Natural killer cell treated with Interleukin-12 subunit alpha and Interleukin-12 subunit beta and Interleukin-15 and Interleukin-18, amount 100 ng/mL, for 72 hours (primary cell): ENCODE measurements around the gene CHN2. TPM values are rescaled to one million over a fixed set of nuclear protein-coding genes. Genes with fewer than 3 reads are reported as not detected.

Experiments used
- ATAC-seq, 2 donors: fragments of 150-1000 bp; cut with Tn5 transposase in 1 of 2; sonication (Bioruptor Pico), chemical (Tn5 transposase) in 1 of 2; 2 replicates each; pipeline ENCODE4 v1.10.0; 2021
- DNase-seq: peaks from one replicate; pipeline ENCODE4 v3.0.0; 2022; ENCODE audit warnings: low spot score
- H3K27ac Mint-ChIP-seq, 2 donors: 1 replicate in 1 of 2; 2 replicates in 1 of 2; pipeline ENCODE4 v1.8.0; 2022; ENCODE audit warnings: mixed read lengths in 2 of 2, mild to moderate bottlenecking in 1 of 2, moderate library complexity in 1 of 2
- H3K27me3 Mint-ChIP-seq, 2 donors: 1 replicate in 1 of 2; 2 replicates in 1 of 2; pipeline ENCODE4 v1.8.0; 2022; ENCODE audit warnings: mixed read lengths in 2 of 2
- H3K36me3 Mint-ChIP-seq: one replicate; pipeline ENCODE4 v1.8.0; 2022; ENCODE audit warnings: mixed read lengths
- H3K4me1 Mint-ChIP-seq, 2 donors: 1 replicate in 1 of 2; 2 replicates in 1 of 2; pipeline ENCODE4 v1.8.0; 2022; ENCODE audit warnings: low read depth in 2 of 2, mixed read lengths in 2 of 2, mild to moderate bottlenecking in 1 of 2
- H3K4me3 Mint-ChIP-seq: one replicate; pipeline ENCODE4 v1.8.0; 2022; ENCODE audit warnings: mixed read lengths
- H3K9me3 Mint-ChIP-seq: 2 replicates; pipeline ENCODE4 v1.8.0; 2022; ENCODE audit warnings: mixed read lengths
- total RNA-seq, 2 donors: library from RNA; stranded (reverse); gene quantifications; one replicate each; pipeline ENCODE4 v1.2.3, GENCODE V29; 2022

The CHN2 gene
- total RNA-seq, 2 donors from 2014 or later: 0.70 to 2.1 TPM

- ATAC-seq (no peak), DNase-seq (no peak)
- Mint-ChIP-seq H3K36me3 (peaks cover 11% of the 10 kb centered on the region), H3K27ac (no peak overlapping the region), H3K4me1 (no peaks in the 10 kb centered on the region), H3K9me3 (no peaks in the 10 kb centered on the region), H3K27me3 (peaks cover 18 to 30% of the 10 kb centered on the region in 2 donors), H3K4me3 (no peak overlapping the region)
These were observed 30.7 kb upstream of the CHN2 start for GRCh38 chr7:29163854-29164253.

- Mint-ChIP-seq H3K4me1 (no peaks in the 10 kb centered on the region), H3K9me3 (no peaks in the 10 kb centered on the region), H3K27ac (no peak overlapping the region), H3K27me3 (peaks cover 22% of the 10 kb centered on the region in 2 donors), H3K36me3 (peaks cover 11% of the 10 kb centered on the region), H3K4me3 (no peak overlapping the region)
- ATAC-seq: no peak
- no peak for DNase-seq
These were observed 26.9 kb upstream of the CHN2 start for GRCh38 chr7:29167721-29168120.

DNA sequence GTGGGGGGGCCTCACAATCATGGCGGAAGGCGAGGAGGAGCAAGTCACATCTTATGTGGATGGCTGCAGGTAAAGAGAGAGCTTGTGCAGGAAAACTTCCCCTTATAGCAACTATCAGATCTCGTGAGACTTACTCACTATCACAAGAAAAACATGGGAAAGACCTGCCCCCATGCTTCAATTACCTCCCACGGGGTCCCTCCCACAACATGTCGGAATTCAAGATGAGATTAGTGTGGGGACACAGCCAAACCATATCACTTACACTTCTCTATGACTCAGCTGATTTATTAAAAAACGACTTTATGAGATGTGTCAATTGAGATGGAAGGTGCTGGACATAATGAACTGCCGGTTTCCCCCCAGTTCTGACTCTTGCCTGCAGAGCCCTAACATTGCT lies 23.8 kb upstream of the CHN2 start:
- DNase-seq (no peak), ATAC-seq (no peak)
- H3K4me1 Mint-ChIP-seq: no peaks in the 10 kb centered on the region
- no peak overlapping the region for H3K27ac Mint-ChIP-seq
- H3K36me3 Mint-ChIP-seq: peaks cover 8% of the 10 kb centered on the region
- no peak overlapping the region for H3K4me3 Mint-ChIP-seq
- no peaks in the 10 kb centered on the region for H3K9me3 Mint-ChIP-seq
- H3K27me3 Mint-ChIP-seq: peaks cover 14 to 19% of the 10 kb centered on the region in 2 donors

GRCh38 chr7:29173458-29173857 lies 21.1 kb upstream of the CHN2 start:
- H3K27me3 Mint-ChIP-seq: peaks cover 12 to 24% of the 10 kb centered on the region in 2 donors
- H3K4me1 Mint-ChIP-seq: peaks cover 6 to 8% of the 10 kb centered on the region in 2 donors
- H3K36me3 Mint-ChIP-seq: no peaks in the 10 kb centered on the region
- H3K4me3 Mint-ChIP-seq: no peak overlapping the region
- no peaks in the 10 kb centered on the region for H3K9me3 Mint-ChIP-seq
- ATAC-seq (no peak), DNase-seq (no peak)
- H3K27ac Mint-ChIP-seq: no peak overlapping the region

- Mint-ChIP-seq H3K9me3 (no peaks in the 10 kb centered on the region), H3K4me3 (no peak overlapping the region), H3K4me1 (peaks cover 6 to 9% of the 10 kb centered on the region in 2 donors), H3K36me3 (no peaks in the 10 kb centered on the region), H3K27ac (no peak overlapping the region), H3K27me3 (peaks cover 14 to 17% of the 10 kb centered on the region in 2 donors)
- DNase-seq (no peak), ATAC-seq (peak; percentile 51 to 52)
These were observed 16.5 kb upstream of the CHN2 start for GRCh38 chr7:29177963-29178600.

DNA sequence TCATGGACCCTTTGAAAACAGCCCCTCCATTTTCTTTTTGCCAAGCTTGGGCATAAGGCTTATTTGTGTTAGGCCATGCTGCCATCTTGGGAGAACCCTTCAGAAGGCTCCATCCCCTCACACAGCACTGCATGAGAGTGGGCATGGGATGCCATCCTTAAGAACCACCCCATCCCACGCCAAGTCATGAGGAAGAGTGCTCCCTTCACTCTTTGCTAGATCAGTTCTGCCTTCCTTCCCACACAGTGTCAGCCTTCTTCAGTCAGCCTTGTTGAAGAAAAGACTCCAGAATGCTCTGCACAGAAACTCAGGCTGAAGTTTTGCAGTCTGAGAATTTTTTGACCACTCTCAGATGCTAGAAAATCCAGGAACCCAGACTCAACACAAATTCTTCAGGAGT lies 15.5 kb upstream of the CHN2 start:
- H3K4me3 Mint-ChIP-seq: no peak overlapping the region
- no peaks in the 10 kb centered on the region for H3K36me3 Mint-ChIP-seq
- peaks cover 14 to 17% of the 10 kb centered on the region in 2 donors for H3K27me3 Mint-ChIP-seq
- DNase-seq (no peak), ATAC-seq (no peak)
- H3K4me1 Mint-ChIP-seq: peaks cover 6 to 9% of the 10 kb centered on the region in 2 donors
- H3K9me3 Mint-ChIP-seq: no peaks in the 10 kb centered on the region
- no peak overlapping the region for H3K27ac Mint-ChIP-seq

GRCh38 chr7:29184599-29184998 lies 10.0 kb upstream of the CHN2 start:
- no peak for ATAC-seq
- Mint-ChIP-seq H3K36me3 (no peaks in the 10 kb centered on the region), H3K27me3 (peaks cover 5 to 7% of the 10 kb centered on the region in 2 donors), H3K4me3 (no peak overlapping the region), H3K9me3 (no peaks in the 10 kb centered on the region), H3K4me1 (peaks cover under 1 to 1% of the 10 kb centered on the region in 2 donors), H3K27ac (no peak overlapping the region)
- no peak for DNase-seq

DNA sequence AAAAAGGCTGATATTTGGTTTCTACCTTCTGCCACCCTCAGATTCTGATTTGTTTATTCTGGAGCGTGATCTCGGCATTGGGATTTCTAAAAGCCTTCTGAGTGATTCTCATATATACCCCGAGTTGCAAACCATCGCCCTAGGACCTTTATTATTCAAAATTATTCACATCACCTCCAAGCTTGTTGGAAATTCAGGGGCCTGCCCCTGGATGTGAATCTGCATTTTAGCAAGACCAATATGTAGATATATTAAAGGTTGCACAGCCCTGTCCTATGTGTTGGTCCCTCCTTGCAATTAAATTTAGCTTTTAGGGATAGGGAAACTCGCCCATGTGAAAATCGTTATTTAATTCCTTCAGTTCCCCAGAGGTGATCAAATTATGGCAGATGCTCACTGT lies 9.0 kb upstream of the CHN2 start:
- Mint-ChIP-seq H3K4me1 (peaks cover 3 to 5% of the 10 kb centered on the region in 2 donors), H3K27me3 (peaks cover 7% of the 10 kb centered on the region in 2 donors), H3K36me3 (no peaks in the 10 kb centered on the region), H3K9me3 (no peaks in the 10 kb centered on the region), H3K27ac (no peak overlapping the region), H3K4me3 (no peak overlapping the region)
- ATAC-seq (no peak), DNase-seq (no peak)

DNA sequence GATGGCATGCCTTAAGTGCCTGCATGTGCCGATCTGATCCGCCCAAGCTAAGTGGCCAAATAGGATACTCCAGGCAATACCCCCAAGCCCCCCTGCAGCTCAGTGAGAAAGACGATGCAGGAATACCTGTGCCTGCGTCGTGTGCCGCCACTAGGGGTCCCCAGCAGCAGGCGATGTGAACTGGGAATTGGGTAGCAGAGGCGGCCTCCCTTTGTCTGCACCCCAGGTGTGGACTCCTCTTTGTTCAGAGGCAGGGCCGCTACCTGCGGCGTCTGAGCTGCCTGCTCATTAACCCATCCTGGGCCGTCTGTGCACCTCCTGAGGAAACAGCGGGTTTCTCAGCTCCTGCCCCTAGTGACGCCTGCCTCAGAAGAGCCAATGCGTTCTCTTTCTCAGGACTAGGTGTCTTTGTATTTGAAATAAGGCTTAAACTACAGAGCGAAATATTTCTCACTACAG lies 4.8 kb upstream of the CHN2 start:
- ATAC-seq: peak; percentile 52 to 74
- Mint-ChIP-seq H3K27ac (peak overlapping the region in 1 of 2 donors; percentile 18), H3K36me3 (no peaks in the 10 kb centered on the region), H3K27me3 (peaks cover 17 to 23% of the 10 kb centered on the region in 2 donors), H3K4me1 (peaks cover 10% of the 10 kb centered on the region in 2 donors), H3K4me3 (no peak overlapping the region), H3K9me3 (no peaks in the 10 kb centered on the region)
- peak; percentile 65 for DNase-seq

DNA sequence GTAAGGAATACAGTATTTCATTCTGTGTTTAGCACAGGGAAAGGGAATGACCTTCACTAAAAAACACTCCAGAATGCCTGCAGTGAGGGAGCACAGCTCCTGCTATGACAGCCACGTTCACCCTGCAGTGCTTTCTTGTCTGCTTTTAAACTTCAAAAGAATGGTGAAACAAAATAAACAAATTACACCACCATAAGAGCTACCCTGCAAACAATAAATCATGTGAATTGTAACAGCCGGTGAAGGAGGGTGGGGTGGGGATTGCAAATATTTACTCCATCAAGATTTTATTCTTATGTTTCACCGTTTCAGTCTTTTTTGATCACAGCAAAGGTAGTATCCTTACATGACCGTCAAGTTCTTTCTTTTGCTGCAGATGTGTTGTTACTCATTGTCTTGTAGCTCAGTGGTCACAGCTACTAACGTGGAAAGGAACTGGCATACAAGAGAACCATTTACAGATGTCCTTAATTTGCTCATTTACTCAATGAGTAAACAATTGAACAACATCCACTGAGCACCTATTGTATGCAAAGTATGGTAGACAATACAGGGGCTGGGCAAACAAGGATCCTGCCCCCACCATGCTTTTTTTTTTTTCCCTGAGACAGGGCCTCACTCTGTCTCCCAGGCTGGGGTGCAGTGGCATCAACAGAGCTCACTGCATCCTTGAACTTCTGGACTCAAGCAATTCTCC lies 4.1 kb upstream of the CHN2 start:
- no peak overlapping the region for H3K4me3 Mint-ChIP-seq
- no peak for ATAC-seq

DNA sequence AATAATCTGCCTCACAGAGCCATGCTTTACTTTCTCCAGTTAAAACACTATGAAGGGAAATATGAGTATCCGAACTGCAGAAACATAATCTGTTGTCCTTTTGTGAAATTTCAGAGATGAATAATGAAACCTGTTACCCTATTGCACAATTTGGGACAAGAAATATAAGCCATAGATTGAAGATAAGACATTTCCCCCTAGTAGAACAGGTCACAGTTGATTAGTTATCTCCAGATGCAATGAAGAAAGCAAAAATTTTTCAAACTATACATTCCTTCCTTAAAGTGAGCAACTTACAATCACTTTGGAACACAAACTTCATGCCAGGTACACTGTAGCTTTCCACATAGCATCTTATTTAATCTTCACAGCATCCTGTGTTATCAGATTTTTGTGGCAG lies 2.3 kb upstream of the CHN2 start:
- Mint-ChIP-seq H3K9me3 (no peaks in the 10 kb centered on the region), H3K27me3 (peaks cover 11 to 18% of the 10 kb centered on the region in 2 donors), H3K4me3 (peak overlapping the region; percentile 45), H3K36me3 (no peaks in the 10 kb centered on the region), H3K27ac (no peak overlapping the region), H3K4me1 (peaks cover 30 to 32% of the 10 kb centered on the region in 2 donors)
- ATAC-seq (no peak), DNase-seq (no peak)

More for the DNA sequence above, 4.1 kb upstream of the CHN2 start:
- no peak for DNase-seq
- Mint-ChIP-seq H3K9me3 (no peaks in the 10 kb centered on the region), H3K27me3 (peaks cover 17 to 23% of the 10 kb centered on the region in 2 donors), H3K4me1 (peaks cover 13 to 14% of the 10 kb centered on the region in 2 donors), H3K36me3 (no peaks in the 10 kb centered on the region), H3K27ac (no peak overlapping the region)

- H3K27me3 Mint-ChIP-seq: peaks cover 15 to 18% of the 10 kb centered on the region in 2 donors
- H3K4me3 Mint-ChIP-seq: peak overlapping the region; percentile 45
- no peak overlapping the region for H3K27ac Mint-ChIP-seq
- H3K9me3 Mint-ChIP-seq: no peaks in the 10 kb centered on the region
- no peaks in the 10 kb centered on the region for H3K36me3 Mint-ChIP-seq
- ATAC-seq: no peak
- H3K4me1 Mint-ChIP-seq: peaks cover 35 to 37% of the 10 kb centered on the region in 2 donors
- DNase-seq: no peak
These were observed 1.8 kb upstream of the CHN2 start for GRCh38 chr7:29192811-29193210.

DNA sequence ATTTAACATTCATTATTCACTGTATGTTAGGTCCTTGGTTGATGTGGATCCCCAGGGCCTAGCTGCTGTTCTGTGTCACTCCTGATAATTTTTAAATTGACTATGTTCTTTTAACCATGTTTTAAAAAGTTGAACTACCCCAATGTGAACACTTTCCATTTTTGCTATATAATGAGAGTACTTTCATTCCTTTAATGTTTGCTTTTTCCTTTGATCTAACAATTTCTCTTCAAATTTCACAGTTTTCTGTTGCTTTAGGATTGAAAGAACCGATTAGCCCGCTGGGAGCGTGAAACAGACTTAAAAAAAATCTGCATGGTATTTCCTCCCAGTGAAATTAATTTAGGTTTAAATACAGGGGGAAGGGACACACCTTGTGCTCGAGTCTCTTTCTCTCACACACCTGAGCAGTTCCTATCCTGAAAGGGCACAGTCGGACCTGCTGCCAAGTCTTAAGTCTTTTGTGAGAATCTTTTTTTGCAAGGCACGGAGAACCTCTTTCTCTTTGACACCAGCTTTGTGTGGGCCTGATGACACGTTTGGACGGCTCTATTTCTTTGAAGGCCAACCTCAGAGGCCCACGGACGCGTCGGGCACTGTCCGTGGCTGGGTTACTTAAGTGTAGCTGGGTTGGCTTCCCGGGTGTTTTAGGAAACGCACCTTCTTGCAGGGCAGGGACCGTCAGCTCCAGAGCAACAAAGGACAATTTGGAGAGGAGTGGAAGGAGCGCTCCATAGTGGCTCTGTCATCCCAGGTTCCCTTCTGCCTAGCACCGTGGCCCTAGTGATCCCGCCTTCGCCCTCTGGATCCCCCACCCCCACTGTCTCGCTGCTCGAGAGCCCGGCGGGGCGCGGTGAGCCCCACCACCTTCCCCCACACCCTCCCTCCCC lies 1.0 kb upstream of the CHN2 start:
- Mint-ChIP-seq H3K27me3 (peaks cover 15 to 18% of the 10 kb centered on the region in 2 donors), H3K4me1 (peaks cover 37 to 39% of the 10 kb centered on the region in 2 donors), H3K27ac (no peak overlapping the region), H3K9me3 (no peaks in the 10 kb centered on the region), H3K36me3 (no peaks in the 10 kb centered on the region), H3K4me3 (peak overlapping the region; percentile 92)
- DNase-seq (no peak), ATAC-seq (no peak)
